HFF-Myc (cell line): ENCODE measurements around the gene ACP7.

Source experiments
- DNase-seq: peaks from one replicate; pipeline ENCODE4 v3.0.0-alpha.2; 2011; ENCODE audit warnings: low read depth; ENCODE audit errors: extremely low read depth
- H3K4me3 ChIP-seq: replicated peaks from 2 replicates; pipeline ENCODE4 v1.5.1; 2011; ENCODE audit warnings: low read depth, mild to moderate bottlenecking, control low read depth, low read length
- CTCF ChIP-seq: IDR thresholded peaks from 2 replicates; pipeline ENCODE4 v1.5.1; 2012; ENCODE audit warnings: mild to moderate bottlenecking, low read depth, low read length, control low read depth; ENCODE audit errors: missing control alignments

Gene ACP7

GRCh38 chr19:39157997-39158389, 73.8 kb downstream of the ACP7 start:
- DNase-seq: no peak
- no peak for TF ChIP-seq CTCF

GRCh38 chr19:39158646-39159260, 74.6 kb downstream of the ACP7 start:
- TF ChIP-seq CTCF: no peak
- H3K4me3 ChIP-seq: no peak overlapping the region
- no peak for DNase-seq

More at GRCh38 chr19:39157997-39158389, 73.8 kb downstream of the ACP7 start:
- no peak overlapping the region for H3K4me3 ChIP-seq

GRCh38 chr19:39160523-39160861, 76.3 kb downstream of the ACP7 start:
- no peak overlapping the region for H3K4me3 ChIP-seq
- no peak for DNase-seq
- TF ChIP-seq CTCF: no peak
